Karpas-422 (cell line): ENCODE results near the gene SAMD7. TPM values are rescaled to one million over a fixed set of nuclear protein-coding genes. Genes with fewer than 3 reads are reported as not detected.

ENCODE experiments used
- DNase-seq: peaks from one replicate; pipeline ENCODE4 v3.0.0-alpha.2; 2015
- H2AFZ ChIP-seq: fragments of 200-600 bp; sonication (generic); 2 replicates; pipeline ENCODE4 v1.6.1; 2014; ENCODE audit warnings: antibody characterized with exemption, low read length, mixed read lengths
- H3K27ac ChIP-seq: fragments of 200-600 bp; sonication (generic); 2 replicates; pipeline ENCODE4 v1.5.1; 2014; ENCODE audit warnings: mild to moderate bottlenecking, low read length, moderate library complexity
- H3K27me3 ChIP-seq: fragments of 200-600 bp; sonication (generic); 2 replicates; pipeline ENCODE4 v1.6.1; 2014; ENCODE audit warnings: low read length, mixed read lengths
- H3K36me3 ChIP-seq: fragments of 200-600 bp; sonication (generic); 2 replicates; pipeline ENCODE4 v1.6.1; 2014; ENCODE audit warnings: low read length, mixed read lengths; ENCODE audit not compliant: insufficient read depth
- H3K4me1 ChIP-seq: fragments of 200-600 bp; sonication (generic); 2 replicates; pipeline ENCODE4 v1.6.1; 2014; ENCODE audit warnings: mild to moderate bottlenecking, low read length, mixed read lengths
- H3K4me2 ChIP-seq: fragments of 200-600 bp; sonication (generic); 2 replicates; pipeline ENCODE4 v1.6.1; 2014; ENCODE audit warnings: low read length, low read depth, mild to moderate bottlenecking; ENCODE audit not compliant: poor library complexity, severe bottlenecking
- H3K4me3 ChIP-seq: fragments of 200-600 bp; sonication (generic); 2 replicates; pipeline ENCODE4 v1.5.1; 2014; ENCODE audit warnings: mild to moderate bottlenecking, antibody characterized with exemption, low read length, mixed read lengths
- H3K79me2 ChIP-seq: fragments of 200-600 bp; sonication (generic); 2 replicates; pipeline ENCODE4 v1.6.1; 2014; ENCODE audit warnings: mild to moderate bottlenecking, low read length, mixed read lengths
- H3K9ac ChIP-seq: fragments of 200-600 bp; sonication (generic); 2 replicates; pipeline ENCODE4 v1.6.0; 2014; ENCODE audit warnings: low read length
- H3K9me2 ChIP-seq: fragments of 200-600 bp; sonication (generic), shearing (Covaris generic); replicated peaks from 2 replicates; pipeline ENCODE4 v1.6.0; 2014; ENCODE audit warnings: mild to moderate bottlenecking, low read length, moderate library complexity; ENCODE audit not compliant: insufficient read depth
- H3K9me3 ChIP-seq: fragments of 300-700, 200-600 bp; sonication (generic); 2 replicates; pipeline ENCODE4 v1.6.1; 2014; ENCODE audit warnings: low read length, mixed read lengths
- H4K20me1 ChIP-seq: fragments of 200-600 bp; sonication (generic); 2 replicates; pipeline ENCODE4 v1.6.1; 2014; ENCODE audit warnings: mild to moderate bottlenecking, antibody characterized with exemption, low read length, low read depth; ENCODE audit not compliant: insufficient read depth
- total RNA-seq: library from RNA; depleted of rRNA; stranded (reverse); fragments of >200 nt; shearing (Covaris generic); gene quantifications from 2 replicates; pipeline ENCODE4 v1.2.3, GENCODE V29; 2014; ENCODE audit warnings: low replicate concordance

The SAMD7 gene
- total RNA-seq, 1 experiment from 2014 or later: not detected

GRCh38 chr3:169869484-169870220 lies 41.7 kb upstream of the SAMD7 start, which contains the start of gene LRRC31:
Gene LRRC31, minus strand, starts transcription at chr3:169869935. Its CDS starts 128 bp downstream, at chr3:169869807.
- Histone ChIP-seq H3K27ac (no peak within 1 kb of the TSS), H3K27me3 (no peaks in the 10 kb centered on the region), H4K20me1 (no peaks in the 10 kb centered on the region), H3K4me3 (no peak within 1 kb of the TSS), H3K9me2 (no peaks in the 10 kb centered on the region), H3K9me3 (no peaks in the 10 kb centered on the region), H3K79me2 (no peaks in the 10 kb centered on the region), H2AFZ (no peak within 1 kb of the TSS), H3K4me1 (peaks cover 18% of the 10 kb centered on the region), H3K4me2 (peak within 1 kb of the TSS; percentile 10), H3K9ac (no peak within 1 kb of the TSS), H3K36me3 (no peaks in the 10 kb centered on the region)
- DNase-seq: no peak

- no peak for DNase-seq
- Histone ChIP-seq H3K27ac (no peak overlapping the region), H3K4me1 (peaks cover 18% of the 10 kb centered on the region), H3K9me3 (no peaks in the 10 kb centered on the region), H3K4me3 (no peak overlapping the region), H3K9me2 (no peaks in the 10 kb centered on the region), H3K27me3 (no peaks in the 10 kb centered on the region), H4K20me1 (no peaks in the 10 kb centered on the region), H2AFZ (no peak overlapping the region), H3K9ac (no peak overlapping the region), H3K79me2 (no peaks in the 10 kb centered on the region), H3K36me3 (no peaks in the 10 kb centered on the region), H3K4me2 (no peak overlapping the region)
Measured at GRCh38 chr3:169871129-169871886, 40.1 kb upstream of the SAMD7 start.

GRCh38 chr3:169879013-169879557 lies 32.3 kb upstream of the SAMD7 start:
- Histone ChIP-seq H3K4me2 (no peak overlapping the region), H3K9me2 (no peaks in the 10 kb centered on the region), H3K79me2 (no peaks in the 10 kb centered on the region), H3K4me1 (peaks cover 12% of the 10 kb centered on the region), H3K36me3 (no peaks in the 10 kb centered on the region), H3K9ac (no peak overlapping the region), H3K4me3 (no peak overlapping the region), H3K27me3 (no peaks in the 10 kb centered on the region), H3K9me3 (no peaks in the 10 kb centered on the region), H2AFZ (no peak overlapping the region), H4K20me1 (no peaks in the 10 kb centered on the region), H3K27ac (no peak overlapping the region)
- DNase-seq: no peak

GRCh38 chr3:169879845-169880575 lies 31.4 kb upstream of the SAMD7 start:
- Histone ChIP-seq H3K9ac (no peak overlapping the region), H3K4me3 (no peak overlapping the region), H3K36me3 (no peaks in the 10 kb centered on the region), H3K4me1 (peaks cover 12% of the 10 kb centered on the region), H3K27me3 (no peaks in the 10 kb centered on the region), H3K9me3 (no peaks in the 10 kb centered on the region), H3K79me2 (no peaks in the 10 kb centered on the region), H3K27ac (no peak overlapping the region), H2AFZ (peak overlapping the region; percentile 58; the same call in 1 of the 2 replicates), H3K9me2 (no peaks in the 10 kb centered on the region), H4K20me1 (no peaks in the 10 kb centered on the region), H3K4me2 (no peak overlapping the region)
- no peak for DNase-seq

- peak overlapping the region; percentile 75; the same call in 1 of the 2 replicates for H2AFZ ChIP-seq
- H3K79me2 ChIP-seq: no peaks in the 10 kb centered on the region
- peaks cover 14% of the 10 kb centered on the region for H3K4me1 ChIP-seq
- H3K4me2 ChIP-seq: no peak overlapping the region
- H3K36me3 ChIP-seq: no peaks in the 10 kb centered on the region
- no peaks in the 10 kb centered on the region for H3K9me3 ChIP-seq
- H3K9ac ChIP-seq: no peak overlapping the region
- no peak overlapping the region for H3K4me3 ChIP-seq
- no peaks in the 10 kb centered on the region for H3K27me3 ChIP-seq
- H4K20me1 ChIP-seq: no peaks in the 10 kb centered on the region
- no peak for DNase-seq
- H3K9me2 ChIP-seq: no peaks in the 10 kb centered on the region
- H3K27ac ChIP-seq: no peak overlapping the region
Measured at GRCh38 chr3:169880576-169881250, 30.7 kb upstream of the SAMD7 start.

GRCh38 chr3:169886671-169887070 lies 24.7 kb upstream of the SAMD7 start:
- H3K4me1 ChIP-seq: peaks cover 16% of the 10 kb centered on the region
- no peaks in the 10 kb centered on the region for H3K79me2 ChIP-seq
- H3K4me2 ChIP-seq: peak overlapping the region; percentile 43
- no peaks in the 10 kb centered on the region for H3K36me3 ChIP-seq
- H3K27me3 ChIP-seq: no peaks in the 10 kb centered on the region
- DNase-seq: no peak
- no peaks in the 10 kb centered on the region for H4K20me1 ChIP-seq
- H3K27ac ChIP-seq: no peak overlapping the region
- no peaks in the 10 kb centered on the region for H3K9me3 ChIP-seq
- H3K9ac ChIP-seq: no peak overlapping the region
- no peaks in the 10 kb centered on the region for H3K9me2 ChIP-seq
- peak overlapping the region; percentile 59; the same call in 1 of the 2 replicates for H2AFZ ChIP-seq
- H3K4me3 ChIP-seq: no peak overlapping the region

- H3K36me3 ChIP-seq: no peaks in the 10 kb centered on the region
- H3K4me3 ChIP-seq: no peak overlapping the region
- H3K4me2 ChIP-seq: no peak overlapping the region
- no peak for DNase-seq
- no peak overlapping the region for H3K27ac ChIP-seq
- no peaks in the 10 kb centered on the region for H3K9me3 ChIP-seq
- H2AFZ ChIP-seq: no peak overlapping the region
- no peaks in the 10 kb centered on the region for H3K27me3 ChIP-seq
- H3K79me2 ChIP-seq: no peaks in the 10 kb centered on the region
- no peaks in the 10 kb centered on the region for H3K9me2 ChIP-seq
- no peak overlapping the region for H3K9ac ChIP-seq
- H3K4me1 ChIP-seq: peaks cover 12% of the 10 kb centered on the region
- no peaks in the 10 kb centered on the region for H4K20me1 ChIP-seq
Measured at GRCh38 chr3:169891886-169892285, 19.5 kb upstream of the SAMD7 start.
